KMS-11 (cell line): ENCODE results near the gene BTN2A1.

ENCODE experiments used
- H2AFZ ChIP-seq: fragments of 200-600 bp; sonication (generic); 2 replicates; pipeline ENCODE4 v1.6.1; 2016; ENCODE audit warnings: antibody characterized with exemption, mixed run types, low read depth
- H3K27ac ChIP-seq: fragments of 200-600 bp; sonication (generic); 2 replicates; pipeline ENCODE4 v1.6.1; 2016; ENCODE audit warnings: mild to moderate bottlenecking, mixed run types
- H3K27me3 ChIP-seq: fragments of 200-600 bp; sonication (generic); 2 replicates; pipeline ENCODE4 v1.6.1; 2017; ENCODE audit warnings: mild to moderate bottlenecking, low read depth, mixed run types, moderate library complexity; ENCODE audit not compliant: insufficient read depth
- H3K36me3 ChIP-seq: fragments of 200-600 bp; sonication (generic); 2 replicates; pipeline ENCODE4 v1.6.1; 2017; ENCODE audit warnings: mild to moderate bottlenecking, mixed run types; ENCODE audit not compliant: insufficient read depth
- H3K4me1 ChIP-seq: fragments of 200-600 bp; sonication (generic); 2 replicates; pipeline ENCODE4 v1.6.1; 2016; ENCODE audit warnings: mild to moderate bottlenecking, low read depth, mixed run types; ENCODE audit not compliant: poor library complexity, severe bottlenecking
- H3K4me2 ChIP-seq: fragments of 200-600 bp; sonication (generic); 2 replicates; pipeline ENCODE4 v1.7.0; 2016; ENCODE audit warnings: mild to moderate bottlenecking, mixed run types
- H3K4me3 ChIP-seq: fragments of 200-600 bp; sonication (generic); IDR thresholded peaks from 2 replicates; pipeline ENCODE4 v1.6.1; 2017; ENCODE audit warnings: low read depth, low read length, mixed read lengths; ENCODE audit not compliant: insufficient read depth
- H3K79me2 ChIP-seq: fragments of 200-600 bp; sonication (generic); 2 replicates; pipeline ENCODE4 v1.6.1; 2016; ENCODE audit warnings: low read depth, mixed run types; ENCODE audit not compliant: insufficient read depth
- H3K9ac ChIP-seq: fragments of 200-600 bp; sonication (generic); 2 replicates; pipeline ENCODE4 v1.6.1; 2016; ENCODE audit warnings: mild to moderate bottlenecking, mixed run types
- H4K20me1 ChIP-seq: fragments of 200-600 bp; sonication (generic); 2 replicates; pipeline ENCODE4 v1.6.1; 2016; ENCODE audit warnings: mild to moderate bottlenecking, mixed run types; ENCODE audit not compliant: insufficient read depth
- TF ChIP-seq, protein P1 (sequence below): fragments of 200-600 bp; sonication (generic); conservative IDR thresholded peaks from 2 replicates; pipeline ENCODE4 v1.6.1; 2017; ENCODE audit warnings: low read depth, mild to moderate bottlenecking, antibody characterized with exemption, low read length, moderate library complexity, mixed read lengths

The BTN2A1 gene

DNA sequence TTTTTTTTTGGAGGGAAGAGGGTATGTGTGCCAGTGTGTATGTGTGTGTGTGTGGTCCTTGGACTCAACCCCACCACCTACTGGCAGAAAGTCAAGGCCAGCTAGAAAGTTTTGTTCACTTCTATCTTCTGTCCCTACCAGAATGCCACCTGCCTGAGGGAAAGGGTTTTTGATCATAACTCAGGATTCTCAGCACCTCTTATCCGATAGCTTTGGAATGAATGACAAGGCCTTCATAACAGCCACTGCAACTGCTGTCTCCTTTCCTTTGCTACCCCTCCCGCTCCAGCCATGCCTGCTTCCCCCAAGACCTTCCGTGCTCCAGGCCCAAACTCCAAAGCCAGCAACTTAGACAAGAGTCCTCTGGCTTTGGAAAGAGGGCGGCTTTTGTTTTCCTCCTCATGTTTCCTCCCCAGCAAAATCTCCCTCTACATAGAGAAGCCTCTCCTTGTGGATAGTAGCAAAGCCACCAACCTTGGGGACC is 37.0 kb upstream of the BTN2A1 start:
- TF ChIP-seq, protein P1, sequence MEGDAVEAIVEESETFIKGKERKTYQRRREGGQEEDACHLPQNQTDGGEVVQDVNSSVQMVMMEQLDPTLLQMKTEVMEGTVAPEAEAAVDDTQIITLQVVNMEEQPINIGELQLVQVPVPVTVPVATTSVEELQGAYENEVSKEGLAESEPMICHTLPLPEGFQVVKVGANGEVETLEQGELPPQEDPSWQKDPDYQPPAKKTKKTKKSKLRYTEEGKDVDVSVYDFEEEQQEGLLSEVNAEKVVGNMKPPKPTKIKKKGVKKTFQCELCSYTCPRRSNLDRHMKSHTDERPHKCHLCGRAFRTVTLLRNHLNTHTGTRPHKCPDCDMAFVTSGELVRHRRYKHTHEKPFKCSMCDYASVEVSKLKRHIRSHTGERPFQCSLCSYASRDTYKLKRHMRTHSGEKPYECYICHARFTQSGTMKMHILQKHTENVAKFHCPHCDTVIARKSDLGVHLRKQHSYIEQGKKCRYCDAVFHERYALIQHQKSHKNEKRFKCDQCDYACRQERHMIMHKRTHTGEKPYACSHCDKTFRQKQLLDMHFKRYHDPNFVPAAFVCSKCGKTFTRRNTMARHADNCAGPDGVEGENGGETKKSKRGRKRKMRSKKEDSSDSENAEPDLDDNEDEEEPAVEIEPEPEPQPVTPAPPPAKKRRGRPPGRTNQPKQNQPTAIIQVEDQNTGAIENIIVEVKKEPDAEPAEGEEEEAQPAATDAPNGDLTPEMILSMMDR, result peak; percentile 52; the same call in 1 of the 2 replicates
- H3K27me3 ChIP-seq, result no peaks in the 10 kb centered on the region
- no peak overlapping the region for H3K27ac ChIP-seq
- H2AFZ ChIP-seq, result peak overlapping the region; percentile 94
- no peaks in the 10 kb centered on the region for H3K36me3 ChIP-seq
- H3K4me3 ChIP-seq, result peak overlapping the region; percentile 64
- peak overlapping the region; percentile 77 for H3K4me2 ChIP-seq
- H3K4me1 ChIP-seq, result peaks cover 18% of the 10 kb centered on the region
- no peaks in the 10 kb centered on the region for H4K20me1 ChIP-seq
- no peaks in the 10 kb centered on the region for H3K79me2 ChIP-seq
- no peak overlapping the region for H3K9ac ChIP-seq

DNA sequence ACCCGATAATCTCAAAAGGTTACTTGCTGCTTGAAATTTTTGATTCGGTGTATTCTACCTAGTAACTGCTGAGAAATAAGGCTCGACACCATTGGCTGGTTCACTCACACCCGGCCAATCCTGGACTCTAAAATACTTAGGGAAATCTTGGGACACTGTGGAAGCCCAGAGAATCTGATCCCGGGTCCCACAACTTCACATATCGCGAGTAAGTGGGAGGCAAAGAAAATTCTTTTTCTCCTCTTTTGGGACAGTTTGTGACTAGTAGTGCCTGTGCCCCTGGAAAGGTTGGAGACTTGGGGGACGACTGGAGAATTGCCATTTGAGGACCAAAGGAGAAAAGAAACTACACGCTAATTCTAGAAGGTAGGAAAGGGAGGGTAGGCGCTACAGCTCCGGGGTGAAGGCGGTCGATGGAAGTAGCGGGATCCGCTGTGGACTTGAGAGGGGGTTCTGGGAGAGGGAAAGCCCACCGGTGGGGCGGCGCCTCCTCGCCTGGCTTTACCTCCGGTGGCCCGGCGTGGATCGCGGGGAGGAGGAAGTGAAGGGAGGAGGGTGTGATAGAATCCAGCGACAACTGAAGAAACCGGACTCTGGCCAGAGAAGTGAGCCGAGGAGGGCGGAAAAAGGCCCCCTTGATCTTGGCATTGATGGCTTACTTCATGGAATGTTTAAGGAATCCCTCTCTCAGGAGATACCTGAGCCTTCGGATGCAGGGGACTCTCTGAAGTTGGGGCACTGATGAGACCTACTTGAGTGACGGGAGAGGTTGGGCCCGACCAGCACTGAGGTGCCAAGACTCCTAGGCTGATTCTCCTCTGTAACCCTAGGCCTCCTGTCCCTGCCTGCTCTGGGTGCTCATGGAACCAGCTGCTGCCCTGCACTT is 36.3 kb upstream of the BTN2A1 start:
- Histone ChIP-seq H3K9ac (peak overlapping the region; percentile 62), H3K27me3 (no peaks in the 10 kb centered on the region), H3K4me1 (peaks cover 18% of the 10 kb centered on the region), H2AFZ (peak overlapping the region; percentile 94), H3K27ac (no peak overlapping the region), H4K20me1 (no peaks in the 10 kb centered on the region), H3K79me2 (no peaks in the 10 kb centered on the region), H3K4me2 (peak overlapping the region; percentile 77), H3K4me3 (peak overlapping the region; percentile 64), H3K36me3 (no peaks in the 10 kb centered on the region)
- TF ChIP-seq, protein P1, result no peak

DNA sequence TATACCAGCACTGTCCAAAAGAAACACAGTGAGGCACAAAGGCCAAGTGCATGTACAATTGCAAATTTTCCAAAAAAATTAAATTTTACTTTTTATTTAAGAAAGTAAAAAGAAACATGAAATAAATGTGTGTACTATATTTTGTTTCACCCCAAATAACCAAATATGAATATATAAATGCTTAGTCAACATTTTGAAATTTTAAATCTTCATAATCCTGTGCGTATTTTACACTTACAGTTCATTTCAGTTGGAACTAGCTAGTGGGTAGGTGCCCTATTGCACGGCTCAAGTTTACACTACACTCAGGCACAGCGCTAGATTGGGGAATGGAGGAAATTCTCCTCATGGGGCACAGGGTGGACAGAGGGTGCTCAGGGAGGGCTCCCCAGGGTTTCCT is 35.4 kb upstream of the BTN2A1 start:
- Histone ChIP-seq H3K27ac (no peak overlapping the region), H3K9ac (no peak overlapping the region), H3K27me3 (no peaks in the 10 kb centered on the region), H3K4me3 (no peak overlapping the region), H3K36me3 (no peaks in the 10 kb centered on the region), H3K4me1 (peaks cover 18% of the 10 kb centered on the region), H3K4me2 (peak overlapping the region; percentile 77), H3K79me2 (no peaks in the 10 kb centered on the region), H4K20me1 (no peaks in the 10 kb centered on the region), H2AFZ (peak overlapping the region; percentile 94; the same call in 1 of the 2 replicates)
- TF ChIP-seq, protein P1, result no peak

DNA sequence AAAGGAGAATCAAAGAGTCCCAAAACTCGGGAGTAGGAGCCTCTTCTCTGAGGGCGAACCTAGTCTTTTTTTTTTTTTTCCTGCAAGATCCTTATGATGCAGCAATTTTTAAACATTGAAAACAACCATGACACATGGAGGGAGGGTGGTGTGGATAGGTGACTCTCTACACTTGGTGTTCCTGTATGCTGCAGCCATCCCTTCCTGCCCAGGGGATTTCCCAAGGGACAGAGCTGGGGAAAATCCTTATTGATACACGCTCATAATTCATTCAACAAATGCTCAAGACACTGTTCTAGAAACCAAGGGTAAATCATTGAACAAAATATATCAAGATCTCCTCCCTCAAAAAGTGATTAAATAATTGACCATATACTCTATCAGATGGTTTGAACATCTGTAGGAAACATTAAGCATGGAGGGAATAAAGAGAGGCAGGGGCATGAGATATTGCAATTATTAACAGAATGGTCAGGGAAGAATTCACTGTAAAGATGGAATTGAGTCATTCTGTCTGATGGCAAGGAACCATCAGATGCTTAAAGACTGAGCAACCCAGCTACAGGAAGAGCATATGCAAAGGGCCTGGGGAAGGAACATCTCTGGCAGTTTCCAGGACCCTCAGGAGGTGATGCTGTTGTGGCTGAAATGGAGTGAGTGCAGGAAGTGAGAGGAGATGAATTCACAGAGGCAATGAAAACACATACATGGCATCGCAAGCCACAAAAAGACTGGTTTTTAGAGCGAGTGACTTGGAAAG is 30.9 kb upstream of the BTN2A1 start:
- H3K9ac ChIP-seq, result no peak overlapping the region
- H3K4me2 ChIP-seq, result no peak overlapping the region
- H2AFZ ChIP-seq, result no peak overlapping the region
- H3K79me2 ChIP-seq, result no peaks in the 10 kb centered on the region
- TF ChIP-seq, protein P1, result no peak
- no peaks in the 10 kb centered on the region for H4K20me1 ChIP-seq
- no peak overlapping the region for H3K27ac ChIP-seq
- peaks cover 9% of the 10 kb centered on the region for H3K4me1 ChIP-seq
- no peak overlapping the region for H3K4me3 ChIP-seq
- H3K36me3 ChIP-seq, result no peaks in the 10 kb centered on the region
- no peaks in the 10 kb centered on the region for H3K27me3 ChIP-seq
